GM19238 (cell line): ENCODE results near the gene AMDHD1.
"Not testable (repeated sequence)": the region's sequence is repeated elsewhere in the genome, so short reads cannot be mapped to it uniquely, and the experiment has no call there.

Source experiments
- DNase-seq: peaks from one replicate; pipeline ENCODE4 v3.0.0; 2011; ENCODE audit warnings: low spot score; ENCODE audit not compliant: insufficient read length

The AMDHD1 gene

DNA sequence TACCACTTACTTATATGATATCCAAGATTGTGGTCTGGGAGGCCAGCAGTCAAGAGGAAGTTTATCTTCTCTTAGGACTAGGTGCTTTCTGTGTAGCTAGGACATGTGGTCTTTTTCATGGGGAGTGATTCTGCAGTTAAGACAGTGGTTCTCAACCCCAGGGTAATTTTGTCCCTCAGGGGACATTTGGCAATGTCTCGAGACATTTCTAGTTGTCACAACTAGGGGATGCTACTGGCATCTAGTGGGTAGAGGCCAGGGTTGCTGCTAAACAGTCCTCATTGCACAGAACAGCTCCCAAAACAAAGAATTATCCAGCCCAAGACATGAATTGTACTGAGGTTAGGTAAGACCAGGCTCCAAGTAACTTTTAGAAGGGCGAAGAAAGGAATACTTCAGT lies 20.0 kb downstream of the AMDHD1 start:
- DNase-seq = no peak

DNA sequence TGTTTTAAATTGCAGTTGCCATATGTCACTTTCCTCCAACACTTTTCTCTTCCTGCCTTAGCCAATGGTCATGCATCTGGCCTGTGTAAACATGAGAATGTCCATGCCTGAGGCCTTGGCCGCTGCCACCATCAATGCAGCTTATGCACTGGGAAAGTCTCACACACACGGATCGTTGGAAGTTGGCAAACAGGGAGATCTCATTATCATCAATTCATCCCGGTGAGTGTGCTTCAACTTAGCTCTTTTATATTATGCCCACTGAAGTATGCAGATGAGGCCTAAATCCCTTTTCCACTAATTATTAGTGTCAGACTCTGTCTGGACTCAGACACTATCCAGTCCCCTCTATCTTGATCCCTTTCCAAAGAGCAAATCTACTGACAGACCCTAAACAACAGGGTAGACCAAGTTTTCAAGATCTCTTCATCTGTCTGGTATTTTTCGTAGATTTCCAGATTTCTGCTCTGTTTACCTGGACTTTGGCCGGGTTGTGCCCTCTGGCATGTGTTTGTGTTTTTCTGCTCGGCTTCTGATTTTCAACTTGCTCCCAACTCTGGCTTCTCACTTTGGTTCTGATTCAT lies 23.2 kb downstream of the AMDHD1 start:
- DNase-seq = no peak

DNA sequence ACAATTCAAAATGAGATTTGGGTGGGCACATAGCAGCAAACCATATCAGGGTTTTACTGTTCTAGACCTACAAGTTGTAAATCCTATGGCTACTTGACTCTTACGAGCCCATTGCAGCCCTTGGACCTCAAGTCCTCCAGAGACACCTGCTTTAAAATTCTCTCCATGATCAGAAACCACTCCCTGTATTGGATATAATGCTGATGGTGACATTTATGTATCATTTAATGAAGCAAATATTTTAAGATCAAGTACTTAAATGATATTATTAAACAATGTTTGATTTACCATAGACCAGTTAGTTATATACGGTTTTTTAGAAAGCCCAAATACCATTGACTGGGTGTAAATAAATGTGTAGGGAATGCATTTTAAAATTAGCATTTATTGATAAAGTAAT lies 24.2 kb downstream of the AMDHD1 start:
- no peak for DNase-seq

DNA sequence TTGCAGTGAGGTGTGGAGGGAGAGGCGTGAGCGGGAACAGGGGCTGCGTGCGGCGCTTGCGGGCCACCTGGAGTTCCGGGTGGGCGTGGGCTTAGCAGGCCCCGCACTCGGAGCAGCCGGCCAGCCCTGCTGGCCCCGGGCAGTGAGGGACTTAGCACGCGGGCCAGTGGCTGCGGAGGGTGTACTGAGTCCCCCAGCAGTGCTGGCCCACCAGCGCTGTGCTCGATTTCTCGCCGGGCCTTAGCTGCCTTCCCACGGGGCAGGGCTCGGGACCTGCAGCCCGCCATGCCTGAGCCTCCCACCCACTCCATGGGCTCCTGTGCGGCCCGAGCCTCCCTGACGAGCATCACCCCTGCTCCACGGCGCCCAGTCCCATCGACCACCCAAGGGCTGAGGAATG lies 26.0 kb downstream of the AMDHD1 start:
- DNase-seq = not testable (repeated sequence)

DNA sequence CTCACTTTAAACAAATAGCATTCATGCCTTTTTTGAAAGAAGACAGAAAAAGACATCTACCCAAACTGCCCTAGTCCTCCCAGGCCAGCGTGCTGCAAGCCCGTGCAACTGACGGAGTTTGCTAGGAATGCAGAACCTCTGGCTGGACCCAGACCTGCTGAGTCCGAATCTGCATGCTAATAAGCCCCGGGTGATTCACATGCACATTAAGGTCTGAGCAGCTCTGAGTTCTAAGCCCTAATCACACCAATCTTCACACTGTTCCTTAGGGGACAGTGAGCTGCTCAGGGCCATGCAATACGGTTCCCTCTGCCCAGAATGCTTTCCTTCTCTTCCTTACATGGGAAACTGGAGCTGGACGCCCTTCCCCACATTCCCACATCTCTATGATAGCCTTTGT lies 27.8 kb downstream of the AMDHD1 start:
- DNase-seq = no peak

DNA sequence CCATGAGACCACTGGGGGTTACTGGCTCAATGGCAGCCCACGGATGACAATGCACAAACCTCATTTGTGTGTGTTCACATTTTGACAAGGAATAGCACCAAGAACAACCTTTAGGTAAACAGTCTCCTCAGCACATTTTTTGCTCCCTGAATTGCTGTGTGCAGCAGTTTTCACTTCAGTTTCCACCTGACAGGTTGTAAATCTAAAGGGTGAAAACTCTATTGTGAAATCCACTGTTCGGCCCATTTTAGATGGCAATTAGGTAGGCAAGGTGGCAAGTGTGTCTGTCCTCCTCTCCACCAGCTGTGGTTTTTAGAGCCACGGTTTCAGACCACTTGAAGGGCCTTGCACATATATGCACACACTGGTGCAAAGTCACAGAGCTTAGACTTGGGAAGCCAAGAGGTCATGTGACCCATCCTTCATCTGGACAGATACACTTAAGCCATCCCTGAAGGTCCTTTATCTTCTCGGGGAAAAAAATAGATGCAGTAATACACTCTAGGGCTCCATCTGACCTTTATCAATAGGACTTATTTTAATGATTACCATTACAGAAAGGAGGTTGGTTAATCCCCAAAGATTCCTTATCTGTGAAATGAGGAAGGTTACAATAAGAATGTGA lies 29.8 kb downstream of the AMDHD1 start:
- no peak for DNase-seq

DNA sequence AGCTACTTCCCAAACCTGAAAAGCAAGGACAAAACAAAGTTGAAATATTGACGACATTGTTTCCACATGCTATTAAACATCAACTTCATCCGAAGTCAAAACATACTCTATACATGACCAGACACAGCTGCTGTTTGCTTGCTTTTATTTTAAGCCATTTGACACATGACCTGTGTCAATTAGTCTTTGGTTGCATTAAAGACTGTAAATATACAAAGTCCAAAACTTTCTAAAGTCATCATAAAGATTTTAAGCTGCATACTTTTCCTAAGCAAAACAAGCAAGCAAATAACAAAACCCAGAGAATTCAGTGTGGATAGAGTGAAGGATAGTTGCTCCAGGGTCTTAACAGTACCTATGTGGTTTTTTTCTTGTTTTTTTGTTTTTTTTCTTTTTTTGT lies 31.2 kb downstream of the AMDHD1 start:
- DNase-seq = no peak

DNA sequence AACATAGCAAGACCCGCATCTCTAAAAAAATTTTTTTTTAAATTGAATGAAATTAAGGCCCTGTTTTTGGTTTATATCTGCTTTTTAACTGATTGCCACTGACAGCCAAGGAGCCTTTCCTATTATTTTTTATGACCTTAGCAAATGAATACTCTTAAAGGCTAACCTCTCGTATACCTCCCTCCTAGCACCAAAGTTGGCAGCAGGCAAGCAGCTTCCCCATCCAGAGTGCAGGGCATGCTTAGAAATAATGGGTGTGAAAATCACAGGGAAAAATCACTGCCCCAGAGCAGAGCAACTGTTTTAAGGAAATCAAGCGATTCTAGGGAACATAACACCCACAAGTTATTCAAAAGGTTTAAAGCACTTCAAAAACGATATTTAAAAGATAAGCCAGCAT lies 32.4 kb downstream of the AMDHD1 start:
- DNase-seq = no peak

- no peak for DNase-seq
These were observed 33.3 kb downstream of the AMDHD1 start for GRCh38 chr12:95976416-95976832.

DNA sequence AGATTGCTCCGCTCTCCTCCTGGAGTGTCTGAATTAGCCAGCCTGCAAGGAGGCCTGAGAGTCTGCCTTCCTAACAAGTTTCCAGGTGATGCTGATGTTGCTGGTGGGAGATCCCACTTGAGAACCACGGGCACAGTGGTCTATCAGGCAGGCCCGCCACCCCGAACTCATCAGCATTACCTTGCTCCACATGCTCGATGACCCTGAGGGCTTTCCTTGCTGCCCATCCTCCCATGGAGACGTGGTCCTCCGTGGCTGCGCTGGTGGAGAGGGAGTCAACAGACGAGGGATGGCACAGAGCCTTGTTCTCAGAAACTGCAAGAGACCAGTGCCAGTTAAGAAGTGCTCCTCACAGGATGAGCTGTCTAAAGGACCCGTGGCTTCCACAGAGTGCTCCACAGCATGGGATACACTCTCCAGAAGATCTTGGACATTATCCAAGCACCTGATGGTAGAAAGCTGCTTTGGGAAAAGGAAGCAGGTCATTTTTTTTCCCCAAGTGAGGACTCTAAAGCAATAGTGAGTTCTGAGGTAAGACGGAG lies 34.7 kb downstream of the AMDHD1 start:
- DNase-seq = no peak

- no peak for DNase-seq
These were observed 35.2 kb downstream of the AMDHD1 start for GRCh38 chr12:95978351-95978750.

DNA sequence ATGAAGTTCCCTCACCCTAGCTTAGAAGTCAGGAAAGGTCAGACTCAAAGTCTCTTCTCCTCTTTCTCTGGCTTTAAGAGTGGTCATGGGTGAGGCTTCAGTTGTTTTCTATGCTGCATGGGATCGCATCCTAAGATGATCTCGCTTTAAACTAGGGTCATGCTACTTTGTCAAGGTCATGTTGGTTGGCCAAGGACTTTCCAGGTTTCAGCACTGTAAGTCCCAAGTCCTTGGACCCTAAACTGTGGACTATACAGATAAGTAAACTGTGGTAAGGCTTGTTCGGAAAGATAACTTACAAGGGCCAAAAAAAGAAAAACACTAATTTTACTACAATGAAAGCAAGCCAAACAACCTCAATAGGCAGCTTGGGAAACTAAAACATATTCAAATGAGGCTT lies 35.6 kb downstream of the AMDHD1 start:
- no peak for DNase-seq

DNA sequence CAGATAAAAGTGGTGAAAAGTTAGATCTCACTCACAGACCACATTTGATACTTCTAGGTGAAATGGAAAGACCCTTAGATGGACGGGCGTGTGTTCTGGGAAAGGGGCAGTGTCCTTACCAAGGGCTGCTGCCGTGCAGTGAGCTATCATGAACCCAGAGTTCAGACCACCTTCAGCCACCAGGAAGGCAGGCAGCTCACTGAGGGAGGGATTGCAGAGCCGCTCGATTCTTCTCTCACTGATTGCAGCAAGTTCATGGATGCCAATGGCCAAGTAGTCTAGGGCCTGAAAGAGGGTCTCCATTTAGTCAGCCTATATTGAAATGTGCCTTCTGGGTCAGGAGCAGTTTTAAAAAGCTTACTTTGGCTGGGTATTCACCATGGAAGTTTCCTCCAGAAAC lies 37.3 kb downstream of the AMDHD1 start:
- no peak for DNase-seq

GRCh38 chr12:95982602-95983001 lies 39.5 kb downstream of the AMDHD1 start:
- no peak for DNase-seq

DNA sequence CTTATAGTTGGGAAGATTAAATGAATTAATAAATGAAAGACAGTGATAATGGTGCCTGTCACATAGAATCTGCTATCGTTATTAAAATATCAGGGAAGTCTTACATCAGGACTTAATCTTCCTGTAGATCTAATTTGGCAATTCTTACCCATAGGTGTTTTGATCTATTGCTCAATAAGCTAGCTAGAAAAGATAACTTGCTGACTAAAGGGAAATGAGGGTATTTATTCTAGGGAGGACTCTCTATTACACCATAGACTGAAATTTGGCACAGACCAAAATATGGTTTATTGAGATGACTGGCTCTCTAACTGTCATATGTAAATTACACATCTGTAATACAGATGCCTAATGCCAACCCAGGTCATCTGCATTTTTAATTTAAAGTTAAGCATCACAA lies 41.6 kb downstream of the AMDHD1 start:
- DNase-seq = no peak

DNA sequence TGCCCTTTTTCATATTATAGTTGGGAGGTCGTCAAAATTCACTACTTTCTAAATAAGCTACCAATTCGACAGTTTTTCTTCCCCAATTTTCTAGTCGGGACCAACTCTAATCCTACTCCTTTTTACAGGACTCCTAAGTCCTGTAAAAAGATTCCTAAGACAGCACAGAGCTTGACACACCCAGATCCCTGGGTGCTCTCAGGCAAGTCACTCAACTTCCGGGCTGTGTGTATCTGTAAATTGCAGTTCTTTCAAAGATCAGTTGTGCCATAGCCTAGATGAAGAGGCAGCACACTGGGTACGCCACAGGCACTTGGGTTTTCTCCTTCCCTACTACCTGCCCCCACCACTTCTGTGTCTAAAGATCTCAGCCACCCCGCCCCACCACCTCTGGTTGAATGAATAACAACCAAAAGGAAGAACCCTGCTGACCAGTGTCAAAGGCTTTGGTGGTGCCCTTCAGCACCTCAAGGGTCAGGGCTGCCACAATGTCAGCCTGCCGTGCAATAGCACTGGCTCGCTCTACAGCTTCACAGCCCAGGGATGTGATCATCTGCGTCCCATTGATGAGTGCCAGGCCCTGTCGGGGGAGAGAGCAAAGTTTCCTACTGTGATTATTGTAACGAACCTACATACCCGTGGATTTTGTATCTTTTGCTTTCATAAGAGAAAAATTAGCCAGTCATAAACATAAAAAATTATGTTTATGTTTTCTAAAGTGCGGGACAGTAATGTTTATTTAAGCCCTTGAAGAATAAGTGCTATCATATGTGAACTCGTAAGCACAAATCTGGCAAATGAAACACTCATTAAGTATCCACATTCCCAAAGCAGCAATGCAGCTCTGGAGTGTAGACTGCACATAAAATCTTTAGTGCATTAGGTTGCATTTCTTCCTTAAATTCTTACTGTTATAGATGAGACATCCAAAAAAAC lies 43.8 kb downstream of the AMDHD1 start:
- no peak for DNase-seq

DNA sequence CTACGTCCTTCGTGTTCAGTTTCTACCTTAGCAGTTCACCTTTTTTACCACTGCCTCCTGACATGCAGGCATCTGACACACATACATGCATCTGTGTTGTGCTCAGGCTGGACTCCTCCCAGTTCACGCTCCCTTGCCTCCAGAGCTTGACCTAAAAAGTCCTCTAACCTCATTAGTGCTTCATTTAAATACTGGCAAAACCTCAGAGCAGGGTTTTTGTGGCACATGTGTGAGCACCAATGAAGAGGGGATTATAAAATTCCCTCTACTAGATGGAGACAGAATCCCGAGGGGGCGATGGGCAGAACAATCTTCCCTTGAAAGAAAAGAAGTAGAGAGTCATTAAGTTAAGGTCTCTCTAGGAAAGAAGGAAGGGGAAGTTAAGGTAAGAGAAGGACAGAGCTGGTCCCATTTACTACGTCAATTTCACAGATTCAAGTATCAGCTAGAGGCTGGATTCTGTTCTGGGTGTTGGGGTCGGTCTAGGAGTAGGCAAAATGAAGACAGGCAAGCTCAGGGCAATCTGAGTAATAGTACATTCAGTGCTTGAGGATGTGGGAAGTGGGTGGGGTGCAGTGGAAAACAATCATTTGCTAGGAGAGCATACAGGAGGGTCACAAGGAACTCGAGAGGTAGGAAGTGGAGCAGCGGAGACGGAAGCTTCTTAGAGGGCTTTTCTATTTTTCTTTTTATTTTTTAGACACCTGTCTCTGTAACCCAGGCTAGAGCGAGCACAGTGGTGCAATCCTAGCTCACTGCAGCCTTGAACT lies 45.6 kb downstream of the AMDHD1 start:
- no peak for DNase-seq

DNA sequence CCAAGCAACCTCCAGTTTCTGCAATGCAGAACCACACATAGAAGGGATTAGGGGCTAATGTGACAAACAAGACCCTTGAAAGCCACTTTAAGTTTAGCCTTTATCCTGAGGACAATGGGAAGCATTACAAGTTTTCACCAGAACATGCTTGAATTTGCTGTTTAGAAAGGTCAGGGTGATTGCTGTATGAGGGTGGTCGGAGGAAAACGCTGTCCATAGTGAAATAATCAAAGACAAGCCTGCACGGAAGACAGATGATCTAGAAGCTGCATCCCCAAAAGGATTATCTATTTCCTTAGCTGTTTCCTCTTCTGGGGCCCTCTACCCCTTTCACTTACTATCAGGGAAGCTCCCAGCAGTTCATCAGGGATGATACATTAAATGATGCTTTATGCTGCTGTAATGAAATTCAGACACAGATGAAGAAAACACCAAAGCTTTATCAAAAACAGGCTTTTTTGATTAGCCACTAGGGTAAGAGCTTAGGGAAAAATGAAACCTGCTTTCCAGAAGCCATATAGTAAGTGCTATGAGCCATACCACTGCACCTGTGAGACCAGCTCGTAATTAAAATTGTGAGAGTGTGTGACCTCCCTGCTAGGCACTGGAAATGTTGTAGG lies 46.5 kb downstream of the AMDHD1 start:
- DNase-seq = no peak

- DNase-seq = no peak
These were observed 47.0 kb downstream of the AMDHD1 start for GRCh38 chr12:95990136-95990535.

GRCh38 chr12:95993907-95994306 lies 50.8 kb downstream of the AMDHD1 start:
- DNase-seq = no peak

GRCh38 chr12:95994476-95994875 lies 51.3 kb downstream of the AMDHD1 start:
- DNase-seq = no peak
